Endothelial cell of umbilical vein (primary cell): ENCODE data around the gene FAM186B.

Source experiments
- CTCF ChIP-seq, 2 donors: IDR thresholded peaks; 1 replicate in 1 of 2; 2 replicates in 1 of 2; pipeline ENCODE4 v1.5.1; 2011; ENCODE audit warnings: low read length in 2 of 2, mild to moderate bottlenecking in 2 of 2, moderate library complexity in 2 of 2, control low read depth in 1 of 2, inconsistent platforms in 1 of 2, low read depth in 1 of 2; ENCODE audit not compliant: insufficient read depth in 1 of 2; ENCODE audit errors: extremely low read depth in 1 of 2
- MYC ChIP-seq: IDR thresholded peaks from one replicate; pipeline ENCODE4 v1.6.1; 2011; ENCODE audit warnings: mild to moderate bottlenecking, low read depth, low read length
- POLR2AphosphoS5 ChIP-seq: IDR thresholded peaks from 2 replicates; pipeline ENCODE4 v1.6.1; 2012; ENCODE audit warnings: low read depth, mild to moderate bottlenecking, control low read depth, low read length, moderate library complexity; ENCODE audit not compliant: insufficient read depth

GRCh38 chr12:49543221-49543913 is 62.1 kb downstream of the FAM186B start:
- TF ChIP-seq CTCF (IDR thresholded peaks at IDR 0.05; ENCODE audit: extremely low read depth in 1 of 2, insufficient read depth in 1 of 2, low read depth in 1 of 2, low read length in 2 of 2) (no peak), MYC (no peak), POLR2AphosphoS5 (no peak)
